AG04450 (cell line): ENCODE results near the gene OR2T35. TPM values are rescaled to one million over a fixed set of nuclear protein-coding genes. Genes with fewer than 3 reads are reported as not detected.
"Not testable (repeated sequence)": the region's sequence is repeated elsewhere in the genome, so short reads cannot be mapped to it uniquely, and the experiment has no call there.

Experiments
- CTCF ChIA-PET: fragments of 300-600, 350-600 bp; formaldehyde crosslinking; extraction: SDS; loops from one replicate; lab custom pipeline; 2022; ENCODE audit warnings: antibody characterized with exemption, inconsistent platforms; lab: Charles Lee
- POLR2A ChIA-PET: fragments of 350-600 bp; formaldehyde crosslinking; extraction: SDS; loops from one replicate; lab custom pipeline; 2021; ENCODE audit warnings: antibody characterized with exemption, inconsistent platforms; lab: Yijun Ruan, JAX
- DNase-seq: peaks from one replicate; pipeline ENCODE4 v3.0.0-alpha.2; 2011; ENCODE audit warnings: low read depth, low spot score
- H3K27ac ChIP-seq: one replicate; pipeline ENCODE4 v1.5.1; 2012; ENCODE audit warnings: low read depth, low read length, control low read depth
- H3K27me3 ChIP-seq: one replicate; pipeline ENCODE4 v1.6.0; 2012; ENCODE audit warnings: low read length; ENCODE audit not compliant: control insufficient read depth, insufficient read depth
- H3K4me3 ChIP-seq: 2 replicates; pipeline ENCODE4 v1.5.1; 2011; ENCODE audit warnings: mild to moderate bottlenecking, low read depth, low read length, control low read depth
- H3K9me3 ChIP-seq: 2 replicates; pipeline ENCODE4 v1.5.1; 2012; ENCODE audit warnings: low read length; ENCODE audit not compliant: control insufficient read depth, insufficient read depth
- CTCF ChIP-seq: IDR thresholded peaks from 2 replicates; pipeline ENCODE4 v1.5.1; 2011; ENCODE audit warnings: low read depth, low read length, control low read depth, inconsistent platforms
- polyA minus RNA-seq: library from RNA; depleted of rRNA, polyadenylated mRNA; stranded (reverse); fragments of >200 nt; gene quantifications from 2 replicates; pipeline ENCODE4 v1.2.3, GENCODE V29; 2011; rRNA and poly(A)+ RNA removed
- polyA plus RNA-seq: library from polyadenylated mRNA; depleted of rRNA; stranded (reverse); fragments of >200 nt; gene quantifications from 2 replicates; pipeline ENCODE4 v1.2.3, GENCODE V29; 2011; rRNA removed

Gene OR2T35
- polyA plus RNA-seq: not detected in 2 replicates
- polyA minus RNA-seq: not detected in 2 replicates

GRCh38 chr1:248645178-248645577 is at the start of gene OR2T35:
Gene OR2T35, minus strand, starts transcription at chr1:248645278. Its CDS starts 6,020 bp downstream, at chr1:248639258.
- H3K27ac ChIP-seq, DNase-seq, POLR2A ChIA-PET, CTCF ChIA-PET, H3K4me3 ChIP-seq, H3K27me3 ChIP-seq, H3K9me3 ChIP-seq: not testable (repeated sequence)

GRCh38 chr1:248691567-248692155 is 46.6 kb upstream of the OR2T35 start:
- H3K27me3 ChIP-seq: no peaks in the 10 kb centered on the region
- CTCF ChIA-PET: no interaction called here
- POLR2A ChIA-PET: no interaction called here
- TF ChIP-seq CTCF: no peak
- no peak for DNase-seq
- peaks cover 32% of the 10 kb centered on the region for H3K9me3 ChIP-seq
- no peak overlapping the region for H3K27ac ChIP-seq
- no peak overlapping the region for H3K4me3 ChIP-seq

GRCh38 chr1:248688527-248689298 is 43.6 kb upstream of the OR2T35 start:
- ChIA-PET CTCF (no interaction called here), POLR2A (no interaction called here)
- Histone ChIP-seq H3K9me3 (peaks cover 20% of the 10 kb centered on the region), H3K4me3 (no peak overlapping the region), H3K27me3 (no peaks in the 10 kb centered on the region), H3K27ac (no peak overlapping the region)
- DNase-seq: no peak
- no peak for TF ChIP-seq CTCF

- Histone ChIP-seq H3K4me3 (no peak overlapping the region), H3K9me3 (peaks cover 13% of the 10 kb centered on the region), H3K27me3 (no peaks in the 10 kb centered on the region), H3K27ac (no peak overlapping the region)
- no peak for TF ChIP-seq CTCF
- ChIA-PET POLR2A (no interaction called here), CTCF (no interaction called here)
- no peak for DNase-seq
Observed at GRCh38 chr1:248686815-248687214, 41.7 kb upstream of the OR2T35 start.

- ChIA-PET CTCF (no interaction called here), POLR2A (no interaction called here)
- H3K27ac ChIP-seq: no peak overlapping the region
- no peak overlapping the region for H3K4me3 ChIP-seq
- peaks cover 11% of the 10 kb centered on the region for H3K9me3 ChIP-seq
- no peak for TF ChIP-seq CTCF
- no peak for DNase-seq
- H3K27me3 ChIP-seq: no peaks in the 10 kb centered on the region
Observed at GRCh38 chr1:248681651-248682050, 36.6 kb upstream of the OR2T35 start.
